ENCODE measurements around the gene SSH3.

- TF ChIP-seq CTCF (conservative IDR thresholded peaks at IDR 0.05; ENCODE audit: low read length) (no peak), EZH2phosphoT487 (IDR thresholded peaks at IDR 0.05; ENCODE audit: borderline replicate concordance, low read depth, low read length) (no peak)
Measured at GRCh38 chr11:67320691-67321090, 17.4 kb downstream of the SSH3 start.

Data from OCI-LY7 (cell line).